Activated T-cell treated with anti-CD3 and anti-CD28 coated beads, Interleukin-2, amount 50 U/mL, for 24 hours (primary cell): ENCODE data around the gene TLR10.

Experiments used
- DNase-seq: peaks from one replicate; pipeline ENCODE4 v3.0.0-alpha.2; 2020
- H3K27ac Mint-ChIP-seq: 2 replicates; pipeline ENCODE4 v1.8.0; 2020; ENCODE audit warnings: mild to moderate bottlenecking, mixed read lengths
- H3K27me3 Mint-ChIP-seq: 2 replicates; pipeline ENCODE4 v1.8.0; 2020; ENCODE audit warnings: mixed read lengths
- H3K36me3 Mint-ChIP-seq: 2 replicates; pipeline ENCODE4 v1.8.0; 2020; ENCODE audit warnings: low read depth, mixed read lengths
- H3K4me1 Mint-ChIP-seq: 2 replicates; pipeline ENCODE4 v1.8.0; 2020; ENCODE audit warnings: low read depth, mixed read lengths
- H3K4me3 Mint-ChIP-seq: 2 replicates; pipeline ENCODE4 v1.8.0; 2020; ENCODE audit warnings: mild to moderate bottlenecking, moderate library complexity, mixed read lengths
- H3K9me3 Mint-ChIP-seq: 2 replicates; pipeline ENCODE4 v1.8.0; 2020; ENCODE audit warnings: mixed read lengths

TLR10 gene

GRCh38 chr4:38764277-38764676 is 18.5 kb downstream of the TLR10 start:
- Mint-ChIP-seq H3K27me3 (no peaks in the 10 kb centered on the region), H3K4me1 (peaks cover 17% of the 10 kb centered on the region), H3K9me3 (peaks cover 12% of the 10 kb centered on the region), H3K4me3 (no peak overlapping the region), H3K36me3 (no peaks in the 10 kb centered on the region), H3K27ac (no peak overlapping the region)
- DNase-seq: no peak

GRCh38 chr4:38762560-38762959 is 20.2 kb downstream of the TLR10 start:
- Mint-ChIP-seq H3K9me3 (peaks cover 12% of the 10 kb centered on the region), H3K4me3 (no peak overlapping the region), H3K27ac (no peak overlapping the region), H3K4me1 (peaks cover 19% of the 10 kb centered on the region), H3K36me3 (no peaks in the 10 kb centered on the region), H3K27me3 (no peaks in the 10 kb centered on the region)
- no peak for DNase-seq

DNA sequence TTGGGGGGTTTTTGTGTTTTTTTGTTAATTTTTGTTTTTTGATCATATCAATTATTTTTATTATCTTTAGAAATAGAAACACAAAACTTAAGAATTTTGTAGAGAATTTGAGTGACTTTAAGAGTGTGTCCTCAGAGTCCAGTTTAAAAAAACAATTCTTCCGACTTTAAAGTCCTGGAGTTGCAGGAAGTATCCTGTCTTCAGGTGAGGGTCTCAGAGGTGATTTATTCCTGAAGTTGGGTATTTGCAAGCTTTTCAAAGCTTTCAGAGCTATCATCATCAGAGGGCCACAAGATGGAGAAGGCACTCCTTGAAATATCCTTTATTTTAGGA is 23.0 kb downstream of the TLR10 start:
- no peaks in the 10 kb centered on the region for H3K36me3 Mint-ChIP-seq
- H3K4me1 Mint-ChIP-seq: peaks cover 19% of the 10 kb centered on the region
- no peaks in the 10 kb centered on the region for H3K27me3 Mint-ChIP-seq
- H3K4me3 Mint-ChIP-seq: no peak overlapping the region
- no peak overlapping the region for H3K27ac Mint-ChIP-seq
- no peaks in the 10 kb centered on the region for H3K9me3 Mint-ChIP-seq
- no peak for DNase-seq

DNA sequence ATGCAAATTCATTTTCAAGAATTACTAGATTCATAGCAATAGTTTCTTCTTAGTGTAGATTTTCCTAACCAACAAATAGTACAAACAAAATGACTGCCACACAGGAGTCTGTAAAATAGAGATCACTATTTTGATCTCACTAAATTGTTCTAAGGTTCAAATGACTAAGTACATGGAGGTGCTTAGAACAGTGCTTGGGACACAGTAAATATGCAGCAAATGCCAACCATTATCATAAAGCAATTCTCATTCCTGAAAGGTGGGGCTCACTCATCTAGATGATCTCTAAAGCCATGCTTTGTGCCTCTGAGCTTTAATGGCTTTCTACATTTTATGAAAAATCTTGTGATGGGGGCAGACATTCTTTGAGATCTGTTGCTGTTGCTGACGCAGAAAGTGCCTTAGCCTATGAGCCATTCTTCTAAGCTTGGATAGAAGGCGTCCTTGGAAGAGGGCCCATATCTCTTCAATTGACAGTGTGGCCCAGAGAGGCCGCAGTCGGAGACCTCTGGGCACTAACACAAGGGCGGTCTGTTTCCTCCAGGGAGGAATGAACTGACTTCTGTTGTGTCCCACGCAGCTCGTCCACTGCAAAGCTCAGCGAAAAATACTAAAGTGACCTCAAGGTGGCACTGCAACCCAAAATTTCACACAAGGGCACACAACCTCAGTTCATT is 23.5 kb downstream of the TLR10 start:
- no peaks in the 10 kb centered on the region for H3K27me3 Mint-ChIP-seq
- H3K4me1 Mint-ChIP-seq: peaks cover 19% of the 10 kb centered on the region
- peak; percentile 57 for DNase-seq
- H3K36me3 Mint-ChIP-seq: no peaks in the 10 kb centered on the region
- H3K4me3 Mint-ChIP-seq: no peak overlapping the region
- no peak overlapping the region for H3K27ac Mint-ChIP-seq
- no peaks in the 10 kb centered on the region for H3K9me3 Mint-ChIP-seq

DNA sequence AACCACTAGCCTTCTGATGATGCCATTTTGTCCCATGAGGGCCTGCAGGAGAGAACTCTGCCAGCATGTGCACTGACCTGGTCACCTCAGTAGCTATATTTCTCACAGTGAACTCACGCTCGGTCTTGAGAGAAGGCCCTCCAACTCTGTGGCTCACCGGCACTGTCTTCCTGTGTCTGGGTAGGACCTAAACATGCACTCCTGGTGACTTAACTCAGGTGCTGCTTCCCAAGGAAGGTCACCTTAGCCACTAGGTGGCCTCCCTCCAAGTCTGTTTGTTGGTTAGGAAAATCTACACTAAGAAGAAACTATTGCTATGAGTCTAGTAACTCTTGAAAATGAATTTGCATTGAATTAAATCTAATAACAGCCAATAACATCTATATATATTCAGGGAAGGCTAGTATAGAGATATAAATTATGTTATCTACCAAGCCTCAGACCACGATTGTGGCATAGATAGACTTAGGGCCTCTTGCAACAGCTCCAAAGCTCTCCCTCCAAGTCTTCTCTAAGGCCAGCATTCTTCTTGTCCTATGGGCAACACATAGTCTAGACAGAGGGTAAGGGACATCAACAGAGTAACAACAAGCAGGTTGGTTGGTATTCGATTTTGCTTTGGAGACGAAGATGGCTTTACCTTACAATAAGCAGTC is 24.7 kb downstream of the TLR10 start:
- Mint-ChIP-seq H3K36me3 (no peaks in the 10 kb centered on the region), H3K4me1 (peaks cover 19% of the 10 kb centered on the region), H3K27me3 (no peaks in the 10 kb centered on the region), H3K4me3 (no peak overlapping the region), H3K27ac (no peak overlapping the region), H3K9me3 (no peaks in the 10 kb centered on the region)
- DNase-seq: no peak

- DNase-seq: no peak
- Mint-ChIP-seq H3K27ac (no peak overlapping the region), H3K4me3 (no peak overlapping the region), H3K9me3 (peaks cover 5% of the 10 kb centered on the region), H3K36me3 (peaks cover 3% of the 10 kb centered on the region), H3K4me1 (peaks cover 8% of the 10 kb centered on the region), H3K27me3 (no peaks in the 10 kb centered on the region)
These were observed 29.6 kb downstream of the TLR10 start for GRCh38 chr4:38752941-38753806.

DNA sequence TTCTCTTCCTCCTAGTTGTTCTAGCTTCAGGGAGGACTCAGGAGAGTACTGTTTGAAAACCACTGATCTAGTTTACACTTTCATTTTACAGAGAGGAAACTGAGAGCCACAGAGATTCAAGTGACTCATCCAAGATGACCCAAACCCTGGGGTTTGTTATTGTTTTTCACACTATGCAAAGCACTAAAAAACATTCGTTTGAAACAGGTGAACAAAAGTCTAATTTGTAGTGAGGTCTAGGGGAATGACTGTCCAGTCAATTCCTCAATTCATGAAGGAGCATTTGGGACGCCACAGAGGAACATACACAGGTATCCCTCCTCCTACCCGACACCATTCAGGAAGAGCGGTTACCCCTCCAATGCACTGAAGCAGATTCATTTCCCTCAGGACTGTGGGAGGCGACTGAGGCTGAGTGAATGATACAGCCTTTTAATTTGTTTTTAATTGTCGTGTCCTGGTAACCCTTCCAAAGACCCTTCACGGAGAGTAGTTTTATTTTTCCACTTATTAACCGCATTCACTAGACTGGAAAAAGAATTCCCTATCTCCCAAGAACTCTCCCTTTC is 30.3 kb downstream of the TLR10 start:
- Mint-ChIP-seq H3K9me3 (peaks cover 7% of the 10 kb centered on the region), H3K27me3 (no peaks in the 10 kb centered on the region), H3K36me3 (peaks cover 3% of the 10 kb centered on the region), H3K4me1 (peaks cover 8% of the 10 kb centered on the region), H3K4me3 (no peak overlapping the region), H3K27ac (no peak overlapping the region)
- DNase-seq: no peak

DNA sequence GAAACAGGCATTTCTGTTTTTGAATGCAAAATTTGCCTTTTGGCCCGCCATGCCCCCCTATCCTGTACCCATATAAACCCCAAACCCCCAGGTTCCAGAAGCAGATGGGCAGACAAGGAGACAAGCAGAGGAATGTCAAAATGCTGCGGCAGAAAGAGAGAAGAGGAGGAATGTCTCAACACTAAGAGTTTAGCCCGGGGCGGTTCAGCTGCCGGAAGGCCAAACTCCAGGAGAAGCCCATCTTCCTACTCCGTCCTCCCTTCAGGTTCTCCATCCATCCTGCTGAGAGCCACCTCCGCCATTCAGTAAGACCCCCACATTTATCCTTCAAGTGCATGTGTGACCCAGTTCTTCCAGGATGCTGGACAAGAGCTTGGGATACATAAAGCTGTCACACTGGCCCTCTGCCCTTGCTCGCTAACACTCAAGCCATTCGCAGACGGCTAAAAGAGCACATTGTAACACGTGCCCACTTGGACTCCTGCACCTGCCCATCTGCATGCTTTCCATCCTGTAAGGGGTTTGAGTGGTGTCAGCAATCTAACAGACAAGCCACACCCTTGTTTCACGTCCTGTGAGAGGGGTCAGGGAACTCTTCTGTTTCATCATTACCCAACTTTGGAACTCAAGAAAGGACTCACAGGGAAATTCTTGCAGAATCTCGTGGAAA is 31.3 kb downstream of the TLR10 start:
- peaks cover 15% of the 10 kb centered on the region for H3K9me3 Mint-ChIP-seq
- H3K4me1 Mint-ChIP-seq: peaks cover 8% of the 10 kb centered on the region
- H3K27me3 Mint-ChIP-seq: no peaks in the 10 kb centered on the region
- DNase-seq: no peak
- peaks cover 3% of the 10 kb centered on the region for H3K36me3 Mint-ChIP-seq
- H3K27ac Mint-ChIP-seq: no peak overlapping the region
- no peak overlapping the region for H3K4me3 Mint-ChIP-seq

DNA sequence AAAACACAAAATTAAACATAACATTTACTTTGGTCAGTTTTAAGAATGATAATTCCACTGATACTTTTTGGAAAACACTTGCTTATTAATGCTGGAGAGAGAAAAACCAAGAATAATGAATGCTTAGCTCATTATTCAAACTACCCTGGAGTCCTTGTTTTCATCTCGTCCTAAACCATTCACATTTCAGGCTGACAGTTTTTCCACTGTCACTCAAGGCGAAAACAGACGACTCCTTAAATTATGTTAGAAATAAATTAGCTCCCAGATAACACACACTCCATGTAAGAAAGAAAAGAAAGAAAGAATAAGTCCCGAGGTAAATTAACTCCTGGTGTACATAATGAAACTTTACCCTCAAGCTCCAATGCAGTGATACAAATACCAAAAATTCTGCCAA is 33.5 kb downstream of the TLR10 start:
- H3K27me3 Mint-ChIP-seq: no peaks in the 10 kb centered on the region
- peaks cover 3% of the 10 kb centered on the region for H3K36me3 Mint-ChIP-seq
- peaks cover 15% of the 10 kb centered on the region for H3K9me3 Mint-ChIP-seq
- H3K4me1 Mint-ChIP-seq: peaks cover 8% of the 10 kb centered on the region
- H3K4me3 Mint-ChIP-seq: no peak overlapping the region
- no peak for DNase-seq
- no peak overlapping the region for H3K27ac Mint-ChIP-seq

DNA sequence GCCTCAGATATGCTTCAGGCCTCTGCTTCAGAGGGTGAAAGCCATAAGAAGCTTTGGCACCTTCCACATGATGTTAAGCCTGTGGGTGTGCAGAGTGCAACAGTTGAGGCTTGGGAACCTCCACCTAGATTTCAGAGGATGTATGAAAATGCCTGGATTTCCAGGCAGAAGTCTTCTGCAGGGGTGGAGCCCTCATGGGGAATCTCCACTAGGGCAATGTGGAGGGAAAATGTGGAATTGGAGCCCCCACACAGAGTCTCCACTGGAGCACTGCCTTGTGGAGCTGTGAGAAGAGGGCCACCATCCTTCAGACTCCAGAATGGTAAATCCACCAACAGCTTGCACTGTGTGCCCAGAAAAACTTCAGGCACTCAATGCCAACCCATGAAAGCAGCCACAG is 35.2 kb downstream of the TLR10 start:
- H3K27ac Mint-ChIP-seq: no peak overlapping the region
- H3K36me3 Mint-ChIP-seq: peaks cover 3% of the 10 kb centered on the region
- H3K27me3 Mint-ChIP-seq: no peaks in the 10 kb centered on the region
- H3K4me3 Mint-ChIP-seq: no peak overlapping the region
- DNase-seq: no peak
- peaks cover 11% of the 10 kb centered on the region for H3K4me1 Mint-ChIP-seq
- H3K9me3 Mint-ChIP-seq: peaks cover 15% of the 10 kb centered on the region

DNA sequence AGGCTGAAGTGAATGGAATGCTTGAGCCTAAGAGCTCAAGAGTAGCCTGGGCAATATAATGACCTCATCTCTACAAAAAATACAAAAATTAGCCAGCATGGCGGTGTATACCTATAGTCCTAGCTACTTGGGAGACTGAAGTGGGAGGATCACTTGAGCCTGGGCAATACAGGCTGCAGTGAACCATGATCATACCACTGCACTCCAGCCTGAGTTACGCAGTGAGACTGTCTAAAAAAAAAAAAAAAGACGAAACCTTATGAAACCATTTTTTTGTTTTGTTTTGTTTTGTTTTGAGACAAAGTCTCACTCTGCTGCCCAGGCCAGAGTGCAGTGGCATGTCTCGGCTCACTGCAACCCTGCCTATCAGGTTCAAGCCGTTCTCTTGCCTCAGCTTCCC is 36.9 kb downstream of the TLR10 start:
- H3K4me3 Mint-ChIP-seq: no peak overlapping the region
- peaks cover 3% of the 10 kb centered on the region for H3K36me3 Mint-ChIP-seq
- H3K27ac Mint-ChIP-seq: no peak overlapping the region

GRCh38 chr4:38743866-38744265 is 38.9 kb downstream of the TLR10 start:
- Mint-ChIP-seq H3K27ac (no peak overlapping the region), H3K9me3 (peaks cover 15% of the 10 kb centered on the region), H3K27me3 (no peaks in the 10 kb centered on the region), H3K4me3 (no peak overlapping the region), H3K36me3 (peaks cover 3% of the 10 kb centered on the region), H3K4me1 (peaks cover 3% of the 10 kb centered on the region)
- DNase-seq: no peak

More for the DNA sequence above, 36.9 kb downstream of the TLR10 start:
- peaks cover 3% of the 10 kb centered on the region for H3K4me1 Mint-ChIP-seq
- H3K9me3 Mint-ChIP-seq: peaks cover 15% of the 10 kb centered on the region
- no peaks in the 10 kb centered on the region for H3K27me3 Mint-ChIP-seq
- DNase-seq: no peak

GRCh38 chr4:38740303-38740702 is 42.5 kb downstream of the TLR10 start:
- DNase-seq: no peak
- no peaks in the 10 kb centered on the region for H3K9me3 Mint-ChIP-seq
- no peak overlapping the region for H3K27ac Mint-ChIP-seq
- H3K4me1 Mint-ChIP-seq: peaks cover 3% of the 10 kb centered on the region
- H3K4me3 Mint-ChIP-seq: no peak overlapping the region
- peaks cover 3% of the 10 kb centered on the region for H3K27me3 Mint-ChIP-seq
- no peaks in the 10 kb centered on the region for H3K36me3 Mint-ChIP-seq
